NCI-H345 treated with DMSO at 0.1 percent for 48 hours (cell line): Measurements from ENCODE around the gene SAXO1.

Source experiments
- DNase-seq: peaks from one replicate; lab custom pipeline; 2025; ENCODE audit not compliant: unreplicated experiment; lab: John Stamatoyannopoulos, UW

The SAXO1 gene

GRCh38 chr9:18888290-18888689 is 144.7 kb downstream of the SAXO1 start:
- DNase-seq, result no peak

GRCh38 chr9:18887546-18887945 is 145.5 kb downstream of the SAXO1 start:
- DNase-seq, result no peak

- DNase-seq, result no peak
Observed at GRCh38 chr9:18881758-18882157, 151.3 kb downstream of the SAXO1 start.

- no peak for DNase-seq
Observed at GRCh38 chr9:18877984-18878383, 155.0 kb downstream of the SAXO1 start.
